Activated T-cell treated with anti-CD3 and anti-CD28 coated beads for 1 hour (primary cell): ENCODE measurements around the gene NBL1.
A peak's percentile ranks its signal among the peaks of the same experiment; 100 is the strongest.

ENCODE experiments used
- DNase-seq: peaks from one replicate; pipeline ENCODE4 v3.0.0-alpha.2; 2020; ENCODE audit warnings: low read depth

NBL1 gene, protein sequence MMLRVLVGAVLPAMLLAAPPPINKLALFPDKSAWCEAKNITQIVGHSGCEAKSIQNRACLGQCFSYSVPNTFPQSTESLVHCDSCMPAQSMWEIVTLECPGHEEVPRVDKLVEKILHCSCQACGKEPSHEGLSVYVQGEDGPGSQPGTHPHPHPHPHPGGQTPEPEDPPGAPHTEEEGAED

DNA sequence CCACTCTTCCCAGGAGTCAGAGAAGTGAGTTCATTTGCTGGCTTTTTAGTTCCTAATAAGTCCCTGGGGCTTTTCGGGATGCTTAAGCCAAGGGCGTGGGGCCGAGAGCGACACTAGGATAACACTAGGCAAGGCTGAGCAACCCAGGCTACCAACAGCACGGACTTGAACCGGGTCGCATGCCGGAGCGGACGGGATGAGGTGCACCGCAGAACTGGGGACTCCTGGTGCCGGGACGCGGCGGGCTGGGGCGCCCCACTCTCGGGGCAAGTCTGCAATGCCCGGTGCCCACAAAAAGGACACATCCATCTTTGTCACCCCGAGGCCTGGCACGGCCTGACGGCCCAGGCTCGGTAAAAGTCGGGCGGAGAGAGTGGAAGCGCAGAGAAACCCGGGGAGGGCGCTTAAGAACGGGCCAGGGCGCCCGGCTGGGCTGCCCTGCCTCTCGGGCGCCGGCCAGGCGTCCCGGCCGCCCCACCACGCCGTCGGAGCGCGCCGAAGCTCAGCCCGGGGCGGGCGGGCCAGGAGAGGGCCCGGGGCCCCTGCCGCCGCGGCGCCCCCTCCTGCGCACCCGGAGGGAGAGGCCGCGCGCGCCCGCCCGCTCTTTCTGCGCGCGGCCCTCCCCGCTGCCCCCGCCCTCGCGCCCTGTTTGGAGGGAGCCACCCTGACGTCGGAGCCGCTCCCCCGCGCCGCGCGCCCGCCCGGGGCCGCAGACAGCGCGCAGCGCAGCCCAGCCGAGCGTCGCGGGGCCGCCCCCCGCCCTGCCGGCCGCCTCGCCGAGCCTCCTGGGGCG is at the start of gene NBL1:
NBL1 (plus strand) TSS at position 710 of the 793 bp plus-strand sequence. CDS start 10,720 bp downstream, outside the sequence.
- DNase-seq: peak; percentile 64

DNA sequence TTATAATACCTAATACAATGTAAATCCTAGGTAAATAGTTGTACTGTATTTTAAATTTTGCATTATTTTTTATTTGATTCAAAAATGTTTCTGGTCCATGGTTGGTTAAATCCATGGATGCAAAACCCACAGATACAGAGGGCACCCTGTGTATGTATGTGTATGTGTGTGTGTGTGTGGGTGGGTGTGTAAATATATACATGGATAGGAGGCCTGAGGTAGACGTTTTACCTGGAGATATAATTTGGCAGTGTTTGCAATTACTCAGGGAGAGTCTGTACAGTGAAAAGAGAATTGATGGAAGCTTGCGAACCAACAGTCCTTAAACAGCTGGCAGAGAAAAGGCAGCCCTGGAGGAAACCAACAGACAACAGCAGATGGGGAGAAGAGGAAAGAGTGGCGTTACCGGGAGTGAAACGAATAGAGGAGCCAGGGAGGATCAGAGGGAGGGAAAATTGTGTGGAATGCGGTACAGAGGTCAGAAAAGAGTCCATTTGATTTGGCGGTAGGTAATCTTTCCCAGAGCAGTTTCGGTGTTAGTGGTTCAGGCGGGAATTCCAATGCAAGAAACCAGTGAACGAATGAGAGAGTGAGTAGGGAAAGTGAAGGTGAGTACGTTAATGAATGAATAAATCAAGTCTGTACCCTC is 47.9 kb upstream of the NBL1 start:
- DNase-seq: no peak

DNA sequence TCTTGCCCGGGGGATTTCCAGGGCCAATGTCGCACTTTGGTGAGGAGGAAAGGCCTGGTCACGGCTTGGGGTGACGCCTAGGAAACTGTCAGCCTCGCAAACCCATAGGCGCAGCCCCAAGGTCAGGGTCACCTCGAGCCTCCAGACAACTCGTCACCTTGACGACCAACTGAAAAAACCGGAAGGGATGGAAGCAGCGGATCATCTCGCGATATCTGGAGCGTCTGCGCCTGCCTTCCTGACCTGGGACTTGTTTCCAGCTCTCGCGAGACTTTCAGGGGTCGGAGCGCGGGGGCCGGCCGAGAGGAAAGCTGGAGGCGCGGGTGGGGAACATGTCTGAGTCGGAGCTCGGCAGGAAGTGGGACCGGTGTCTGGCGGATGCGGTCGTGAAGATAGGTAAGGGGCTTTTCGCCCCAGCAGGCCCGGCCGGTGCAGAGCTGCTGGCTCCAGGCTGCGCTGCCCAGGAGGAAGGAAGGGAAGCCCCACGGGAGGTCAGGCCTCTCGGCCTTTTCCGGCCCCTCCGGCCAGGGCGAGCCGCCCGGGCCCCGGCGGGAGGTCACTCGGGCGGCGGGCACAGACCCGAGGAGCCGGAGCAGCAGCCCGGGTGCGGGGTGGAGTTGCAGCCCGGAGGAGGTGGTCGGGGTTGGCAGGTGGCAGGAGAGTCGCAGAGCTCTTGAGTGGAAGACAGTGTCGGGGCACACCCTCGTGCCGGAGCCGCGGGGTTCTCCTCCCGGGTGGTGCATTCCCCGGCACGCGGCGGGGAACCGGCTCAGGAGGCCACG is 47.2 kb upstream of the NBL1 start:
- DNase-seq: peak; percentile 93

DNA sequence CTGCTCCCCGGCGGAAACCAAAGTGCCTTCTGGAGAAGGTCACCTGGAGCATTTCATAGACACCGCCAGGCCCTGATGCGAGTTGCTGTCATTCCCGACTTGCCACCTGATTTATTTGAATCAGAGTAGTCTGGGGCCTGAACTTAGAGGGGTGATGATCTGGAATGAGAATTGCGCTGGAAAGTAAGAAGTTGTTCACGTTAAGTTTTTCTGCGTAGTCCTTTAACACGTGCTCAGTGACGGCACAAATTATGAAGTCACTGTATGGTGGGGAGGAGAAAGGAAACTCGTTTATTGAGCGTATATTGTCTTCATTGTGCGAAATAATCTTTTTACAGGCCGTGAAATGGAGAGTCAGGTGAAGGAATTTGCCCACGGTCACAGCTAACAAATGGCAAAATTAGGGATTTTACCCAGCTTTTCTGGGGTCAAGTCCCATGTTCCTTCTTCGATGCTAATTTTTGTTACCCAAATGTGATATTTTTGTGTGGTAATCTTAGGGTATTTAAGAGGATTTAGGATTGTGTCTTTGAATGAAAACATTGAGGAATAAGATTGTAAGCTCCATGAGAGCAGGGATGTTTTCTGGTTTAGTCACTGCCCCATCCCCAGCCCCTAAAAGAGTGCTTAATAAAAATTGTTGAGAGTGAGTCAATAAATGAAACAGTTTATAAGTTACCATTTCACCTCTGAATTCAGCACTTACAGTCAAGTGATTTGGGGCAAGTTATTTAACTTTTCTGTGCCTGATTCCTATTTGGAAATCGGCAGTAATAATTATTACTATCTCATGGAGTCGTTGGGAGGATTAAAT is 46.4 kb upstream of the NBL1 start:
- DNase-seq: no peak

DNA sequence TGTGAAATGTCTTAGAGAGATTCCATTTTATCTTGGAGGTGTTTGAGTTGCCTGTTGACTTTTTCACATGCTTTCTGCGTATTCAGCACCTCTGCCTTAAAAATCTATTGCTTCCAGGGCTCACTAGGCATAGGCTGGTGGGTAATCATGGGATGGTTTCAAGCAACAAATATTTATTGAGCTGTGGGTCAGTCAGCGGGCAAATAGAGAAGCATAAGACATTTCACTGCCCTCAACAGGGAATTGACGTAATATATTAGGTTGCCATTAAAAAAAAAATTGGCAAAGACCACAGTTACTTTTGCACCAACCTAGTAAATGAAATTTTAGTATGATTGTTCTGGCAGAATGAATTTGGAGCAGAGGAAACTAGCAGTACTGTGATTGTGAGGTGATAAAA is 44.3 kb upstream of the NBL1 start:
- DNase-seq: no peak

DNA sequence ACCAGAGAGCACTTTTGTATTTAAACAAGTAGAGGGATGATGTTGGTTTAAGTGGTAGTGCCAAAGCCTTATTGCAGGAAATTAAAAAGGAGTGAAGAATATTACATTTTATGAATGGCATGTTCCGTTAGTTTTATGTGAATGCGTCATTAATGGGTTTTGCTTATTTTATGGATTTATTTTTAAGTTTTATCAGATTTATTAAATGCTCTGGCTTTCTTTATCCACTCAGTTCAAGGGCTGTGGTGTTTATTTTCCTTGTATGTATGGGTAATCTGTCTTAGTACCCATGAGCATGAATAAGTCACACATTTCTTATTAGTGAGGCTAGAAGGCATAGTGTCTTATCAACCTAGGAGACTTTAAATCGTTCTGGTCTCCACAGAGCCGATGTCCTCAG is 41.6 kb upstream of the NBL1 start:
- DNase-seq: no peak

DNA sequence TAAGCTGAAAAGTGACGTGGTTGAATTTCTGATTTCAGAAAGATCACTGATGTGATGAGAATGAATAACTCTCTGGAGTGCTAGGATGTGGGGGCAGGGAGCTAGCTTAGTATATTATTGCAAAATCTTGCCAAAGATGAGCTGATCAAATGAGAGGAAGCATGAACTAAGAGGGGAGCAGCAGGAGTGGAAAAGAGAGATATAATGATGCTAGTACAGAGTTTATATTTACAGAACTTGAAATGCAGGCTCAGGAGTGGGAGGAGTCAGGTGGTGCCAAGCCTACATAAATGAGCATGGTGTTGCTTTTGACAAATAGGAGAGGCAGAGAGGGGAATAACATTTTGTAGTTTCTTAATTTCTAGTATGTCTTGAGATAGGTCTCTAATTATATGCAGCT is 38.1 kb upstream of the NBL1 start:
- no peak for DNase-seq

DNA sequence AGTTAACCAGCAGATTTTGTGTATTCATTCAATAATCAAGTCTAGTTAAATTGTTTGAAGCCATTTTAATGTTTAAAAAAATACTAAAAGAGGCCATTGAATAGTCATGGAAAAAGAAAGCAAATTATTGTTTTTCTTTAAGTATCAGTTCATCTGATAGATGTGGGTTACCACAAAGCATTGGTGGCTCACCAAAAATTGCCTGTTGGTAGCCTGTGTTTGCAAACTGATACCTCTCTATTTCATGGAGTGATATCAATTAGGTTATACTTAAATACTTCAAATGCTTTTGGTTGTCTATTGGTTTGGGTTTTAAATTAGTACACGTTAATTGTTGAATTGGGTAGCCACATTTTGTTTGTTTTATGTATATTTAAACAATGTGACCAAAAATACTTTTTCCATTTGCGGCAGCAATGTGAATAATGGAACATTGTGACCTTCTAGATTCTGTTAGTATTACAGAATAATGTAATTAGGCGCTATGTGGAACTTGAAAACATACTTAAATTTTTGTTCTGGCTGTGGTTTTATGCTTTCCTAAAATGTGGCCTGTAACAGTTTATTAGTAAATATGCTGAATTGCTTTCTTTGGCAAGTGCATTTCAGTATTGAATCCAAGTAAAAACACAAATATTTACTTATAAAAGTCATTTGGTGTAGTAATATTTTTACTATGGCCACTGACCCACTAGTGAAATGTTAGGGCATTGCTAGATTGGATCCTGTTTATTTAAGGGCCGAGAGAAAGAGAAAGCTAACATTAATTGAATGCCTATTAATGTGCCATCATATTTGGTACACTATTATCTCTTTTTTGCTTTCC is 37.1 kb upstream of the NBL1 start:
- DNase-seq: no peak

DNA sequence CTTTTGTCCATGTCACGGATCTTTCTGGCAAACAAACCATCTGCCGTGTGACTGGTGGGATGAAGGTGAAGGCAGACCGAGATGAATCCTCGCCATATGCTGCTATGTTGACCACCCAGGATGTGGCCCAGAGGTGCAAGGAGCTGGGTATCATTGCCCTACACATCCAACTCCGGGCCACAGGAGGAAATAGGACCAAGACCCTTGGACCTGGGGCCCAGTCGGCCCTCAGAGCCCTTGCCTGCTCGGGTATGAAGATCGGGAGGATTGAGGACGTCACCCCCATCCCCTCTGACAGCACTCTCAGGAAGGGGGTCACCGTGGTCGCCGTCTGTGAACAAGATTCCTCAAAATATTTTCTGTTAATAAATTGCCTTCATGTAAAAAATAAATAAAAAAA is 35.9 kb upstream of the NBL1 start:
- no peak for DNase-seq

DNA sequence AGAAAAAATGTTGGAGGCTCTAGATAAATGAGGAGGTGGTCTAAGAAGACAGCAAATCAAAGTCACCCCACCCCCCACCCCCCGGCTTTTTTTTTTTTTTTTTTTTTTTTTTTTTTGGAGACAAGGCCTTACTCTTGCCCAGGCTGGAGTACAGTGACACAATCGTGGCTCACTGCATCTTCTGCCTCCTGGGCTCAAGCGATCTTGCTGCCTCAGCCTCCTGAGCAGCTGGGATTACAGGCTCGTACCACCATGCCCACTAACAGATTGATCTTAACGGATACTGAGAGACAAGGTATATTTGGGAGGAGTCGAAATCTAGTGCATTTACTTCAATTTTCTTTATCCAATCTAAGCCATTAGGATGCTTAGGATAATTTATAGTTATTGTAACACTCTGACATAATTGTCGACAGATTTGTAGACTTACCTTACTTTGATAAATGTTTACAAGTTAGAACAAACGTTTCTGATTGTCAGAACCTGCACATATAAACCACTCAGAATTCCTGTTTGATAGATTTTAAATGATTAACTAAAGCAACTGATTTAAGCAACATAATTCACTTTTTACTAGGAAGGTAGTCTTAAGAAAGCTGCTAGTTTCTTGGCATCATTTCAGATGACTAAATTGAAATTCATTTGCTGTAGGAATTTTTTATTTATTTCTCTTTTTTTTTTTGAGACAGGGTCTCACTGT is 33.7 kb upstream of the NBL1 start:
- no peak for DNase-seq

DNA sequence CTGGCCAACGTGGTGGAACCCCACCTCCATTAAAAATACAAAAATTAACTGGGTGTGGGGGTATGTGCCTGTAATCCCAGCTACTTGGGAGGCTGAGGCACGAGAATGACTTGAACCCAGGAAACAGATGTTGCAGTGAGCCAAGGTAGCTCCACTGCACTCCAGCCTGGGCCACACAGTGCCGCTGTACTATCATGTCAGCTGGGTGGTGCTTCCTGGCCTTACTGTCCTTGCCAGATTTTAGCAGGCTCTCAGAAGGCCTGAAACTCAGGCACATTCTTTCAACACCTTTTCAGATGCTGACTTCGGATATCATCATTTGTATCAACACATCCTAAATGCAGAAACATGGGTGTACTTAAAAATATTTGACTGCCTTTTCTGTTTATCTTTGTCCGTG is 31.6 kb upstream of the NBL1 start:
- no peak for DNase-seq

DNA sequence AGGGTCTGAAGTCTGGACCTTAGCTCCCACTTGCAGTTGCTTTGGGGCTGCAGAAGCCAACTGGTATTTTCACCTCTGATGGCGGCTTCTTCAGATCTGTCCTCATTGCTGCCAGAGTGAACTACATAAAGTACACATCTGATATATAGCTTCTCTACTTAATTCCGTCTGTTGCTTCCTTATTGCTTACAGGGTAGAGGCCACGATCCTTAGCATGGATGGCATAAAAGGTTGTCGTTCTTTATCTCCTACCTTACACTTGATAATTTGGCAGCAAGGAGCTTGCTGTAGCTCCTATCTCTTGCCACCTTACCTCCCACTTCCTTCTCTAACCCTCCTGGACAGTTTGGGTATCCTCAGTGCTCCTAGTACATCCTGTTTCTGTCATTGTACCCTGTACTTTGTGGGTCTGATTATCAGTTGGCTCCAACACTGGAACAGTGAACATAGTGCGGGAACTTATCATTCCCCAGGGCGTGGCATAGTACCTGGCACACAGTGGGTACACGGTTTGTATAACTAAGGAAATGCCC is 30.9 kb upstream of the NBL1 start:
- no peak for DNase-seq

DNA sequence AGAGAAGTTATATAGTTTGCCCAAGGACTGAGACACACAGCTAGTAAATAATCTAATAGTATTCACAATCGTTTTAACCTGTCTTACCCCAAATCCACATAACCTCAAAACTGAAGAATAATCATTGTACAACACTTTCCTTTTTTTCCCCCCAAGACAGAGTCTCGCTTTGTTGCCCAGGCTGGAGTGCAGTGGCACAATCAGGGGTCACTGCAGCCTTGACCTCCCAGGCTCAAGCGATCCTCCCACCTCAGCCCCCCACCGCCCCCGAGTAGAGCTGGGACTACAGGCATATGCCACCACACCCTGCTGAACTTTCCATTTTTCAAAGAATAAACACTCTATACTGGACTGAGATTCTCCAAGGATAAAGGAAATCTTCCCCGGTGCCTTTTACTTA is 28.7 kb upstream of the NBL1 start:
- no peak for DNase-seq

DNA sequence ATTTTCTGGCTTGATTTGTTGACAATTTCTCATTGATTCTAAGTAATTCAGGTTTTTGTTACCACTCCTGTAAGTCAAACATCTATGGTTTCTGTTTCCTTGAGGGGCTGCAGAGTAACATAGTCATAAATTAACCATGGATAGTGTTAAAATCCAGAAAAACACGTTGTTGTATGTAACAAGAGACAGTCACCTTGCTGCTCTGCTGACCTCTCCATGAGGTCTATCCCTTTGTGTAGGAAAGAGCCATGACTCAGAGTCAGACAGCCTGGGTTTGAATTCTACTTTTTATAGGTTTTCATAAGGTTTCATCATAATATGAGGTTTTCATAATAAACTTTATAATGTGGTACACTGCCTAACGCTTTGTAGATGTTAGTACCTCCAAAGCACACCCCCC is 27.6 kb upstream of the NBL1 start:
- DNase-seq: no peak

DNA sequence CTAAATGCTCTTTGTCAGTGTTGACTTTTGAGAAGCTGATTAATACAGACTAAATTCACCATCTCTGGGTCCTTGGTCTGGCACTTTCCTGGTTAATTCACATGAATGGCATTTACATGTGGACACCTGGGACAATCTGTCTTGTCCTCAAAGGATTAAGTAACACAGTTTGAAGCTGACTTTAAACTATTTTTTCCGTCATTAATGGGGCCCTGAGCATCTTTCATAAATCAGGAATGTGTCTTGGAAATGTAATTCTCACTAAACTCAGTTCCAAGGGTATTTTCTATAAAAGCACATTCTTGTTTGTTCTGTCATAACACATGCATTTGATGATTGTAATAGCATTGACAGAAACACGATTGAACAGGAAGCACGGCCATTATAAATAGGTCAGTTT is 26.7 kb upstream of the NBL1 start:
- DNase-seq: no peak

DNA sequence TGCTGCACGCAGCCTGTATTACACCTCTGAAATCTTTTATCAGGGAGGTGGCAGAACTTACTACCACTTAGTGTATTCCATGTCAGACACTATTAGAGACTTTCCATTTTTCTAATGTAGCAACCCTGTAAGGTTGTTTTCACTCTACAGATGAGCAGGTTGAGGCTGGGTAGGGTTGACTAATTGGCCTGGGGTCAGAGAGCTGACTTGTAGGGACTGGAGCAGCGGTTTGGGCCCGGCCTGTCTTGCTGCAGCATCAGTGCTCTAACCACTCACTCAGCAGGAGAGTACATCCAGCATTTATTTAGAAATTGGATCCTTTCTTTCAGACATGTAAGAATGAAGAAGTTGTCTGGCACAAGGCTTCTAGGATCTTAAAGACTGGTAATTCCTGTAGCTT is 25.7 kb upstream of the NBL1 start:
- no peak for DNase-seq

DNA sequence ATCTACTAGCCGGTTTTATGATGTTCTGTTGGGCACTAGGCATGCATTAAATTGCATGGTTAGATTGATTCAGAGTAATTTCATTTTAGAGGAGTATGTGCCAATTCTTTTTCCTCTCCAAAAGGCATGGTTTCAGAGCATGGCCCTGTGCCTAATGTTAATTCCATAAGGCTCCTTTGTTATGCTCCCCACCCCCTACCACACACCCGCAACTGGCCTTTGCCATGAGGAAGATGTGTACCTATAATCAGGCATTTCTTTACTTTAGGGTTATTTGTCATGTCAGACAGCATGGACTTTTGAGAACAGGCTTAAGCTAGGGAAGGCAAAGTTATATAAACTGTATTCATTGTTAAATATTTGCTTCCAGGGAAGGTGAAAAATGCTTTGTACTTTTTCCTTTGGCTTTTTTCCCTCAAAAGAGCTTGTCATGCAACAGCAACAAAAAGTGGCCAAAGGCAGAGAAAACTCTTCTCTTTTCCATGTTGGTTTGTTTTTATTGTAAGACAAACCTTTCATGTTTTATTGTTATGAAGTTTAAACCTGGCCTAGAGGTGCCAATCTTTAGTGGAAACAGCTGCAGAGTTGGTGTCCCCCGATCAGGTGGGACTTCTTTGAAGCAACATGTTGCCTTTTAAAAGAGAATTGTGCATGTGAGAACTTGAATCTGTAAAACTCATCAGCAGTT is 24.3 kb upstream of the NBL1 start:
- no peak for DNase-seq

DNA sequence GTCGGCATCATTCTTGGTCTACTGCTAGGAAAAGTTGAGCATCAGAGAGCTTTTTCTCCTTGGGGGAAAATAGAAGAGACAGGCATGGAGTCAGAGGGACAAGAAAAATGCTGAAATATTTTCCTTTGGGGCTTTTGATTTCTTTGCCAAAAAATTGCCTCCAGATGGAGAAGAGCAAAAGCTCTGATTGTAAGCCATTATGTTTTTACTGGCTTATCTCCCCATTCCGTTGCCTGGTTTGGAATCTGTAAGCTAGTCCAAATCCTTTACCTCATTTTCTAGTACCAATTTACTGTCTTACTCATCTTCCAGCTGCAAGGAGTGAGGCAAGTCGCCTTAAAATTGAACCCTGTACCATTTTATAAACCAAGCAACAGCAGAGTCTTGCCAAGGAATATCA is 23.3 kb upstream of the NBL1 start:
- no peak for DNase-seq

DNA sequence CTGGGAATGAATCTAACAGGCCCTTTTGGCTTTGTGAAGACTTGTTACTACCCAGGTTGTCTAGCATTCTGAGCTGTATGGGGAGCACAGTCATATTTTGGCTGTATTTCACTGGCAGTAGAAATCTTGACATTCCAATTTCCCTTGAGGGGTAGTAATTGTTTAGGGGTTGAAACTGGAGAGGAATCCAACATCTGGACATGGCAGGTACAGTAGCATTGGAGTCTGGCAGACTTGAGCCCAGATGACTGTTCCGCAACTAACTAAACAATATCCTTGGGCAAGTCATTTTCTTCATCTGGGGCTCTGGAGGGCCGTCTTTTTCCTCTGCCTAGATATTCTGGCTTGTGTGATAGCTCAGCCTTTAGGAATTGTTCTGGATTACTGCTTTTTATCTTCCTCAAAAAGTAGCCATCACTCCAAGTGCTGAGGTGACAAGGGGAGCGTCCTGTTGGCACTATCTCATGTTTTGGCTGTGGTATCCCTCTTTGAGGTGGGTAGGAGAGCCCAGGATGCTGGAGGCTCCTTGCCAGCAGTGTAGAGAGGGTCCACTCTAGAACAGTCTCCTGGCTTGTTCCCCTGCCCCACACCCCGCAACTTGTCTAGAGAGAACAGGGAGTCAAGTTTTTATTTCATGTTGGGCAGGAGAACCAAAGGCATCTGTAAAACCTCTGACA is 22.7 kb upstream of the NBL1 start:
- DNase-seq: no peak
